Activated T-cell treated with anti-CD3 and anti-CD28 coated beads, Interleukin-2, amount 50 U/mL, for 48 hours (primary cell): ENCODE measurements around the gene SLC16A8.
"Not testable (repeated sequence)": the region's sequence is repeated elsewhere in the genome, so short reads cannot be mapped to it uniquely, and the experiment has no call there.

ENCODE experiments used
- DNase-seq, 2 experiments: peaks; one replicate each; pipeline ENCODE4 v3.0.0-alpha.2; 2020

SLC16A8 gene

GRCh38 chr22:38041760-38042487, 42.1 kb downstream of the SLC16A8 start:
- no peak for DNase-seq

- DNase-seq = no peak
Observed at GRCh38 chr22:38040953-38041759, 42.8 kb downstream of the SLC16A8 start.

GRCh38 chr22:38038890-38039812, 44.8 kb downstream of the SLC16A8 start:
- no peak for DNase-seq

- DNase-seq = no peak
Observed at GRCh38 chr22:38038426-38038825, 45.6 kb downstream of the SLC16A8 start.

GRCh38 chr22:38037367-38038150, 46.4 kb downstream of the SLC16A8 start:
- DNase-seq = not testable (repeated sequence)

- DNase-seq = no peak
Observed at GRCh38 chr22:38036392-38037062, 47.5 kb downstream of the SLC16A8 start.

- no peak for DNase-seq
Observed at GRCh38 chr22:38035530-38035885, 48.5 kb downstream of the SLC16A8 start.

- DNase-seq = no peak
Observed at GRCh38 chr22:38034884-38035529, 49.0 kb downstream of the SLC16A8 start.

GRCh38 chr22:38034278-38034882, 49.6 kb downstream of the SLC16A8 start:
- DNase-seq = no peak

GRCh38 chr22:38033522-38034277, 50.3 kb downstream of the SLC16A8 start:
- DNase-seq = no peak

GRCh38 chr22:38032681-38033521, 51.1 kb downstream of the SLC16A8 start:
- no peak for DNase-seq

GRCh38 chr22:38031491-38031890, 52.5 kb downstream of the SLC16A8 start:
- DNase-seq = no peak

- DNase-seq = no peak
Observed at GRCh38 chr22:38030311-38031133, 53.5 kb downstream of the SLC16A8 start.

GRCh38 chr22:38029901-38030300, 54.1 kb downstream of the SLC16A8 start:
- no peak for DNase-seq

- no peak for DNase-seq
Observed at GRCh38 chr22:38029370-38029769, 54.6 kb downstream of the SLC16A8 start.

GRCh38 chr22:38028344-38029130, 55.4 kb downstream of the SLC16A8 start:
- no peak for DNase-seq
